GM21576 (cell line): ENCODE results near the gene URI1.
"Not testable (repeated sequence)": the region's sequence is repeated elsewhere in the genome, so short reads cannot be mapped to it uniquely, and the experiment has no call there.

Source experiments
- ATAC-seq: cut with Tn5 transposase; IDR thresholded peaks from one replicate; pipeline ENCODE4 v1.9.1; 2021; ENCODE audit warnings: mild to moderate bottlenecking, moderate library complexity; ENCODE audit not compliant: unreplicated experiment

Gene URI1

DNA sequence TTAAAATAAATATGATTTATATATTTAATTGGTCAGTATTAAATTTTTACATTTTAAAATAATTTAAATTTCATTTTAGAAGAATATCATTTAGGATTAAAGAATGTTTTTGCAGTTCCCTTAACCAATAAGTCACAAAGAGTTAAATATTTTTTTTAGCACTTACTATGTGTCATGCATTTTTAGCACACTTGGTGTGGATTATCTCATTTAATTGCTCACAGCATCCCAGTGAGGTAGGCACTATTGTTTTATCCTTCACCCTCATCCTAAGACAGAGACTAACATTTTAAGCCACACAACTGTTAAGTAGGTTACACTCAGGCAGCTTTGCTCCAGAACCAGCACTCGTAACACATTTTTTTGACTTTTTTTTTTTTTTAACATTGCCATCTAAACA, 78.2 kb downstream of the URI1 start:
- no peak for ATAC-seq

DNA sequence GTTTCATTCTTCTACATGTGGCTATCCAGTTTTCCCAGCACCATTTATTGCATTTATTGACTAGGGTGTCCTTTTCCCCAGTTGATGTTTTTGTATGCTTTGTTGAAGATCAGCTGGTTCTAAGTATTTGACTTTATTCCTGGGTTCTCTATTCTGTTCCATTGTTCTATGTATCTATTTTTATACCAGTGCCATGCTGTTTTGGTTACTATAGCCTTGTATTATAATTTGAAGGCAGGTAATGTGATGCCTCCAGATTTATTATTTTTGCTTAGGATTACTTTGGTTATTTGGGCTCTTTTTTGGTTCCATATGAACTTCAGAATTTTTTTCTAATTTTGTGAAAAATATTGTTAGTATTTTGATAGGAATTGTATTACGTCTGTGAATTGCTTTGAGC, 80.6 kb downstream of the URI1 start:
- ATAC-seq, result no peak

DNA sequence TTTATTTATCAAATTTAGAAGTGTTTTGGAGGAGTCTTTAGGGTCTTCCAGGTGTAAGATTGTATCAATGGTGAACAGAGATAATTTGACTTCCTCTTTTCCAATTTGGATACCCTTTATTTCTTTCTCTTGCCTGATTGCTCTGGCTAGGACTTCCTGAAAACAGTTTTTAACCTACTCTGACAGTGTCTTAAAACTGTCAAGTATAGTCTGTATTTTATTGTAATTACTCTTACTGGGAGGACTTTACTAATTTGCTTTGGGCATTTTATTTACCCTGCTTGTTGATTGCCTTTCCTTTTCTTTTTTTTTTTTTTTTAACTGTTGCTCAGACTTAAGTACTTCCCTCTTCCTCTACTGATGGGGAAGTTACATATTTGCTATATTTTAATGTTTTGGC, 81.3 kb downstream of the URI1 start:
- no peak for ATAC-seq

DNA sequence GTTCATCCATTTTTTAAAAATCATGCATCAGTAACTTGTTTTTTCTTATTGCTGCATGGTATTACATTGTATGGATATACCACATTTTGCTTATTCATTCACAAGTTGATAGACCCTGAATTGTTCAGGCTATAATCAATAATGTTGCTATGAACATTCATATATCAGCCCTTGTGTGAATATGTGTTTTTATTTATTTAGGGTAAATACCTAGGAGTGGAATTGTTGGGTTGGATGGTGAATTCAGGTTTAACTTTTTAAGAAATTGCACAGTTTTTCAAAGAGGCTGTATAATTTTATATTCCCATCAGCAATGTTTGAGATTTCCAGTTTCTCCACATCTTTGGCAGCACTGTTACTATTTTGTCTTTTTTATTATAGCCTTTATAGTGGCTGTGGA, 82.1 kb downstream of the URI1 start:
- no peak for ATAC-seq

DNA sequence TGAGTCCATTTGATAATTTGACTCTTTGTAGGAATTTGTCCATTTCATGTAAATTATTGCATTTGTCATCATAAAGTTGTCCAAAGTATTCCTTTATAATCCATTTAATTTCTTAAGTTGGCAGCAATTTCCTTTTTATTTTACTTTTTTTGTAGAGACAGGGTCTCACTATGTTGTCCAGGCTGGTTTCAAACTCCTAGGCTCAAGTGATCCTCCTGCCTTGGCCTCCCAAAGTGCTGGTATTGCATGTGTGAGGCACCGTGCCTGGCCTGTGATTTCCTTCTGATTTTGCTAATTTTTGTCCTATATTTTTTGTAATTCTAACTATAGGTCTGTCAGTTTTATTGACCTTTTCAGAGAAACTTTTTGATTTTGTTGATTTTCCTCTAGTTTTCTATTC, 84.9 kb downstream of the URI1 start:
- ATAC-seq, result no peak

DNA sequence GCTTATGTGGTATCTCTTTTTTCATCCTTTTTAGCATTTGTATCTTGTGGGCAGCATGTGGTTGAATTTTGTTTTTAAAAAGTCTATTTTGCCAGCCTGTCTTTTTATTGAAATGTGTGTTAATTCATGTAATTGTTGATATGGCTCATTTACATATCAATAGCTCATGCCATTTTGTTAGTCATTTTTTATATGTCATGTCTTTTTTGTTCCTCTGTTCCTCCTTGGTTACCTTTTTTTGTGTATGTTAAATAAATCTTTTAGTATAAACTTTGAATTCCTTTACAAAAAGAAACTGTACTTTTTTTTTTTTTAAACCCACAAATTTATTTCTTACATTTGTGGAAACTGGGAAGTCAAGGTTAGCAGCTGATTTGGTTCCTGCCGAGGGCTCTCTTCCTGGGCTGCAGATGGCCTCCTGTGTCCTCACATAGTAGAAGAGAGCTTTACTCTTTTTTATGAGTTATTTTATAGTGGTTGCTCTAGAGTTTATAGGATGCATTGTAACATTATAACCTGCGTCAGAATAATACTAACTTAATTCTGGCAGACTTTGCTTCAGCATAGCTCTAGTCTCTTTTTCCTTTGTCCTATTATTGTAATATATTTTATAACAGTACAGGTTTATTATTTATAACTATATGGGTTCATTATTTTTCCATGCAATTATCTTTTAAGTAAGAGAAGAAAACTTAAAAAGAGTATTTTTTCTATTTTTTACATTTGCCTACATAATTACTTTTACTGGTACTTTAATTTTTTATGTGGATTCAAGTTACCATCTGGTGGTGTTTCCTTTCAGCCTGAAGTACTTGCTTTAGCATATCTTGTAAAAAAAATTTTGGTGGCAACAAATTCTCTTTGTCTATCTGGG, 86.3 kb downstream of the URI1 start:
- no peak for ATAC-seq

DNA sequence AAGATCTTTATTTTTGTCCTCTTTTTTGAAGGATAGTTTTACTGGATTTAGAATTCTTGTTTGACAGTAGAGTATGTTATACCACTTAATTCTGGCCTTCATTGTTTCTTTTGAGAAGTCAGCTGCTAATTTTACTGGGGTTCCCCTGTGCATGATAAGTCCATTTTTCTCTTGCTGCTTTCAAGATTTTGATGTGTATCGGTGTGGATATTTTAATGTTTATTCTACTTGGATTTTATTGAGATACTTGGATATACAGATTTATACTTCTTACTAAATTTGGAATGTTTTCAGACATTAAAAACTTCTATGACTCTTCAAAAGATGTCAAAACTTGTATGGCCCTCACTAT, 86.9 kb downstream of the URI1 start:
- ATAC-seq, result no peak

DNA sequence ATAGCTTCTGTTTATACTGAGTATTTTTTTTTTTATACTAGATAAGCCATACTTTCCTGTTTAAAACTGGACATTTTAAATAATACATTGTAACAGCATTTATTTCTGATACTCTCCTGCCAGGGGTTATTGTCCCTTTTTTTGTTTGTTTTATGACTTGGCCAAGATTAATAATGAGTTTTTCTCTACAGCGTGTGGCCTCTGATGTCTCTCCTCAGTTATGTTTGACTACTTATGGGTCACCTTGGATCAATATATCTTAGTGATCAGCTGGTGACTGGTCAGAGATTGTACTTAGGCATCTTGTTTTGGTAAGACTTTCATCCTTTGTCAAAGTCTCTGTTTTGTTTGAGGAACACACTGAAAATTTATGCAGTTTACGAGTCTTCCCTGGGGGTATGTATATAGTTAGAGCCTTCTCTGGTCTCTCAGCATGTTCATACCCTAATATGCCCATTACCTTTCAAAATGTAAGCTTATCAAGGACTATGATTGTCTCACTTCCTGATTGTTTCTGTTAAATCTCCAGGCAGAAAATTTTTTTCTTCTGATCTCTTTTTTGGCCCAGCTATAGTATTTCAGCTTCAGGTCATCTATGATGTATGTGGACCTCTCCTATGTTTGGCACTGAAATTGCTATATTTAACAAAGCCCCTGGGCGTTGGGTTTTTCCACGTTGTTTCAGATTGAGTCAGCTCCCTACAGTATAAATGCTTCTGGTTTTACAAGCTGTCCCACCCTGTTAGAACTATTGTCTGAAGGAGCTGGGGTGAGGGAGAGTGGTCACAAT, 87.9 kb downstream of the URI1 start:
- ATAC-seq, result peak; percentile 82

DNA sequence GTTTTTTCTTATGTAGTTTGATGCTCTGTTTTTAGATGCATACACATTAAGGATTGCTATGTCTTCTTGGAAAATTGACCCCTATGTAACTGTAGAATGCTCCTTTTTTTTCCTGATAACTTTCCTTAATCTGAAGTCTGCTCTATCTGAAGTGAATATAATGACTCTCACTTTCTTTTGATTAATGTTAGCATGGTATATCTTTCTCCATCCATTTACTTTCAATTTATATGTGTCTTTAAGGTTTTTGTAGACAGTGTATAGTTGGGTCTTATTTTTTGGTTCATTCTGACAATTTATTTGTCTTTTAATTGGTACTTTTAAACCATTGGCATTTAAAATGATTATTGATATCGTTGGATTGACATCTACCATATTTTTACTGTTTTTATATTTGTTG, 92.3 kb downstream of the URI1 start:
- ATAC-seq, result no peak

DNA sequence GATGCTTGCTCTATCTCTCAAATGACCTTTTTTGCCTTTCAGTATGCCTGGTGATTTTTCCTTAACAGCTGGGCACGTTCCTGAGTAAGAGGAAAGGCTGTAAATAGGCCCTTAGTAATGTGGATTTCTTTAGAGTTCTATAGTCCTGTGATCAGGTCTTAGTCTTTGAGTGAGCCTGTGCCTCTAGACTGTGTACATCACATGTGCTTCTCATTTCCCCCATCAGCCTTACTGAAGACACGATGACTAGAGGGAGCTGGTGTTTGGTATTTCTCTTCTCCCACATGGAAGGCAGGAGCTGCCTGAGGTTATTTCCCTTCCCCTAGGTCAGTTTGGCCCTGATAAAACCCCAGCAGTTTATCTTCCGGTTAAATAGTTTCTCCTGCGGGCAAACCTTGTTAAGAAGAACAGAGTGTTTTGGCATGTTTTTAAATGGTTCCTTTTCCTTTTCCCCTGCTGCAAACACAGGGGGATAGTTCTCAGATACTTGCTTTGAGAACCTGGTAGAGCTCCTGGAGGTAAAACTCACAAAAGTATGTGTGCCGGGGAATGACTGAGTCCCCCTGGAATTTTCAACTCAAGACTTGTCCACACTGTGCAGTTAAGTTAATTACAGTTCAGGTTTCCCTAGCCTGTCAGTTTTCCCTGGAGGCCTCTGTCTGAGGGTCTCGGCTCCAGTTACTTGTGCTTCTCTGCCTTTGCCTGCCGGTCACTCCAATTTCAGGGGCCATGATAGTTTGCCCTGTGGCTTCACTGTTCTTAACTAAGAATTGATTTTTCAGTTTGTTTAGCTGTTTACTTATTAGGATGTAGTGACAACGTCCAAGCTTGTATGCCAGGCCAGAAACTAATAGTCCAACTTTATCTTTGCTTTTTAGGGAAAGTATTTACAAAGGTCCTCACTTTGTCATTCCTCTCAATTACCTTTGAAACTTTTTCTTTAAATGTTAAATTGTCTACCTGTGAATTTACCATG, 94.4 kb downstream of the URI1 start:
- ATAC-seq, result no peak

DNA sequence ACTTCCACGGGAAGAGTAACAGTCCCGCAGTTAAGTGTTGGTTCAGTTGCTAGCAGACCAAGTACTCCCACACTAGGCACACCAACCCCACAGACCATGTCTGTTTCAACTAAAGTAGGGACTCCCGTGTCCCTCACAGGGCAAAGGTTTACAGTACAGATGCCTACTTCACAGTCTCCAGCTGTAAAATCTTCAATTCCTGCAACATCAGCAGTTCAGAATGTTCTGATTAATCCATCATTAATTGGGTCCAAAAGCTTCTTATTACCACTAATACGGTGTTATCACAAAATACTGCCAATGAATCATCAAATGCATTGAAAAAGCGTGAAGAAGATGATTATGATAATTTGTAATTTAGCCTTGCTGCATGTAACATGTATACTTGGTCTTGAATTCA, 95.8 kb downstream of the URI1 start:
- no peak for ATAC-seq

DNA sequence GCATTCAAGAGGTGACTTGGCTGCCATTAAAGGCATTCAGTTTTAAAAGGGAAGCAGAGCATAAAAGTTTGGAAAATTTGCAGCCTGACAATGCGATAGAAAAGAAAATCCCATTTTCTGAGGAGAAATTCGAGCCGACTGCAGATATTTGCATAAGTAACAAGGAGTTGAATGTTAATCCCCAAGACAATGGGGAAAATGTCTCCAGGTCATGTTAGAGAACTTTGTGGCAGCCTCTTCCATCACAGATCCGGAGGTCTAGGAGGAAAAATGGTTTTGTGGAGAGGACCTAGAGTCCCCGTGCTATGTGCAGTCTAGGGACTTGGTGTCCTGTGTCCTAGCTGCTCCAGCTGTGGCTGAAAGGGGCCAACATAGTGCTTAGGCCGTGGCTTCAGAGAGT, 99.9 kb downstream of the URI1 start:
- not testable (repeated sequence) for ATAC-seq

DNA sequence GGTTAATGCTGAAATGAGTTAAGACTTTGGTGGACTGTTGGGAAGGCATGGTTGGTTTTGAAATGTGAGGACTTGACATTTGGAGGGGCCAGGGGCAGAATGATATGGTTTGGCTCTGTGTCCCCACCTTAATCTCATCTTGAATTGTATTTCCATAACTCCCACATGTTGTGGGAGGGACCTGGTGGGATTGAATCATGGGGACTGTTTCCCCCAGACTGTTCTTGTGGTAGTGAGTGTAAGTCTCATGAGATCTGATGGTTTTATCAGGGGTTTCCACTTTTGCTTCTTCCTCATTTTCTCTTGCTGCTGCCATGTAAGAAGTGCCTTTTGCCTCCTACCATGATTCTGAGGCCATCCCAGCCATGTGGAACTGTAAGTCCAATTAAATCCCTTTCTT, 101.0 kb downstream of the URI1 start:
- not testable (repeated sequence) for ATAC-seq

DNA sequence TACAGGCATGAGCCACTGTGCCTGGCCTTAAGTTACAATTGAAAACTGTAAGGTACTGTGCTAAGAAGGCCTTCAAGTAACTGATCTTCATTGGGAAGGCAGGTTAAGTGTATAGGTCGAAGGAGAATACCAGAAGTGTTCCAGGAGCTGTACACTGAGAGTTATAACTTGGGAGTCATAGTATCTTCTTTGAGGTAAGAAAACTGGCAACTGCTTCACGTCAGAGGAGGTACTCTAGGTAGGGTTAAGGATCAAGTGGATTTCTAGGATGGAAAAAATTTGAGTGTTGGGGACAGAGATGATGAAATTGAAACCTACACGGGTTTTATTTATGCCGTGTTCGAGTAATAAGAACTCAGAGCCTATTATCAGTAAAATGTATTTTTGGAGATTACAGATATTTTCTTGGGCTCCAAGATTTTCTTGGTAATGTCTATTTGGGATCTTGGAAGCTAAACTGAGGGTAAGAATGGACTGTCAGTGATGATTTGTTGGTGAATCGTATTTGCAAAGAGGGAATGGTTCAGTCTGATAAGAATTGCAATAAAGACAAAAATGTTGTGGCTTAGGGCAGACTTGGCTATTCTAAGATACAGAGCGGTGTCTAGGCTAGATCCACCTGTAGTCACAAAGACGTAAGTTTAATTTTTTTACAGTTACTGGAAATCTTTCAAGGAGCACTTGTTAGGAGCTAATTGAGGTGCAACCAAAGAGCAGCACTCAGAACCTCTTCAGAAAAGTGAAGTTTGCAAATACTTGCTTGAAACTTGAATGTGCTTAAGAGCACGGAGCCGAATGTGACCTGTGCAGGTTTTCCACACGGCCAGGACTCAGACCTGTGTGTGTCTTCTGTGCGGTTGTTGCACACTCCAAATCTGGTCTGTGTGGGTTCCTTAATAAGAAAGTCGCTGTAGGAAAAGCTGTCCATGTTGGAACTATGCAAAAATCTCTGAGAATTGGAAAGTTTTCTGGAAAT, 102.5 kb downstream of the URI1 start:
- ATAC-seq, result no peak

DNA sequence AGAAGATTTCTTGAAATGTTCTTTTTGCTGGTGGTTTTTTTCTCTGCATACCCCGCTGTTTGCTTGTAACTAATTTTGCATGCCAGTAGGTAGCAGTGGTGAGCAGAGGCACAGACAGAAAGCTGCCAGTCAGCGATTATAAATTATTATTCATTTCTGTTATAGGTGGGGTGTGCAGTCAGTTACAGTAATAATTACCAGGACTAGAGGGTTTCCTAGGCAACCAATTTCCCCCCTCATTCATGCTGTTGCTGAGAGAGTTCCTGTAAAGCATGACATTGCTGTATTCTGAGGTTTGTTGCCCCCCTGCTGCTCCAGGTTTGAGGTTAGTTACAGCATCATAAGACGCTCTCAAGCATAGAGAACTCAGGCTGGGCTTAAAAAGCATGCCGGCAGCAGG, 104.5 kb downstream of the URI1 start:
- ATAC-seq, result peak; percentile 44

DNA sequence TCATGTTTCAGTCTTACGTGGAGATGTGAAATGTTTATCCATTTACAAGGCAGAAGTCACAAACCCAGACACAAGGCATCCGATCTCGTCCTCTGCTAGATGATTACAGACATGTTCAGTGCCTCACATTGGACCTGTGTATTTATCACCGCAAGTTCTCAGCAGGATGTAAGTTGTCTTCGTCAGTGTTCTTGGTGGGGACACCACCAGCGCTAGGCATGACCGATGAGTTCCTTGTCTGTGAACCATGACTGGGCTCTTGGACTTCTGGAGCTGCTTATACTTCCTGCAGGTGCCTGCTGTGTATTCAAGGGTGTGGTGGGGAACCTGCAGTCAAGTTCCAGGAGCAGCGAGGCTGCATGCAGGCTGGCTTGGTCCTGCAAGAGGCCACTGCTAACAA, 105.4 kb downstream of the URI1 start:
- ATAC-seq, result no peak

DNA sequence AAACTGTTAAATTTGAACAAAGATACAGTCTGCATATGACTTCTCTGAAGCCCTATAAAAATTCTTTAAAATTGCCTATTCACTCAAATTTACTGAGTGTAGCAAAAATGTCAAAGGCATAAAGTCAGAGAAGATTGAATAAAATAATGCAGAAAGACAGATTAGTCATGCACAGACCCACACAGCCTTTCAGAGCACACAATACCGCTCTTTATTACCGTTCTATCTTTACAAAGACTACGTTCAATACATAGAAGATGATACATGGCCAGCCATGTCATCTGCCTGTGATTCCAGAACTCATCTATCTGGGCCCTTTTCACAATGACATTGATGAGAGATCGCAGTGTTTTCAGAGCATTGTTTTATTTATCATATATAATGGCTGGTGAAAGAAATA, 107.2 kb downstream of the URI1 start:
- no peak for ATAC-seq

DNA sequence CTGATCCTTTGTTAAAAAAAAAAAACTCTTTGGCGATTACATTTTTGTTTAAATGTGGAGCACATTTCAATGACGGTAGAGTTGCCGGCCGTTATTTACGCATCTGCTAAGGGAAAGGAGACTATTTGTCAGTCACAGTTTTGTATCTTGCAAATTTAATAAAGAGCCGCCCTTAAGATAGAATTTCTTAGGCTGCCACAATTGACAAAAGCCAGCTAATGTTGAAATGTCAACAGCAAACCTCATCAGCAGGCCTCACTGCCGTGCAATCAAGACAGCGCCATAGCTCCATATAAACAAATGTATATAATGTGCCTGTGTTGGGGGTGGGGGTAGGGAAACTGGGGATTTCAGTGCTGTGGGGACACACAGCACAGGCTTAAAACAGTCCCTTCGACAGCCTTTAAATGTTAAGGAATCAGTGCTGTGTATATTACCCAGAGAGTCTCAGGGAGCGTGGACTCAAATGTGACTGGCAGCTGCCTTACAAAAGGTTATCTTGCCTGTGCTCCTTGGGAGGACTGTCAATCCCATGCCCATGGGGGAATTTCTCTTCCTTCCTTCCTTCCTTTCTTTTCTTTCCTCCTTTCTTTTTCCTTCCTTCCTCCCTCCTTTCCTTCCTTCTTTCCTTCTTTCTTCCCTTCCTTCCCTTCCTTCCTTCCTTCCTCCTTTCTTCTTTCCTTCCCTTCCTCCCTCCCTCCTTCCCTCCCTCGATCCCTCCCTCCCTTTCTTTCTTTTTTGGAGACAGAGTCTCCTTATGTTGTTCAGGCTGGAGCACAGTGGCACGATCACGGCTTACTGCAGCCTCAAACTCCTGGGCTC, 108.0 kb downstream of the URI1 start:
- ATAC-seq, result no peak
